PC-3 (cell line): ENCODE measurements around the gene RMI2.

Experiments used
- EZH2 ChIP-seq: fragments of 300-600 bp; sonication (generic); IDR thresholded peaks from one replicate; pipeline ENCODE4 v1.6.1; 2017; ENCODE audit warnings: antibody characterized with exemption, mild to moderate bottlenecking, low read length; ENCODE audit not compliant: unreplicated experiment
- TF ChIP-seq, protein P1 (sequence below): fragments of 300-600 bp; sonication (generic); conservative IDR thresholded peaks from 2 replicates; pipeline ENCODE4 v1.5.1; 2017; ENCODE audit warnings: antibody characterized with exemption, low read depth, mild to moderate bottlenecking, low read length

GRCh38 chr16:11393366-11393765 is 48.1 kb downstream of the RMI2 start:
- TF ChIP-seq, protein P1, sequence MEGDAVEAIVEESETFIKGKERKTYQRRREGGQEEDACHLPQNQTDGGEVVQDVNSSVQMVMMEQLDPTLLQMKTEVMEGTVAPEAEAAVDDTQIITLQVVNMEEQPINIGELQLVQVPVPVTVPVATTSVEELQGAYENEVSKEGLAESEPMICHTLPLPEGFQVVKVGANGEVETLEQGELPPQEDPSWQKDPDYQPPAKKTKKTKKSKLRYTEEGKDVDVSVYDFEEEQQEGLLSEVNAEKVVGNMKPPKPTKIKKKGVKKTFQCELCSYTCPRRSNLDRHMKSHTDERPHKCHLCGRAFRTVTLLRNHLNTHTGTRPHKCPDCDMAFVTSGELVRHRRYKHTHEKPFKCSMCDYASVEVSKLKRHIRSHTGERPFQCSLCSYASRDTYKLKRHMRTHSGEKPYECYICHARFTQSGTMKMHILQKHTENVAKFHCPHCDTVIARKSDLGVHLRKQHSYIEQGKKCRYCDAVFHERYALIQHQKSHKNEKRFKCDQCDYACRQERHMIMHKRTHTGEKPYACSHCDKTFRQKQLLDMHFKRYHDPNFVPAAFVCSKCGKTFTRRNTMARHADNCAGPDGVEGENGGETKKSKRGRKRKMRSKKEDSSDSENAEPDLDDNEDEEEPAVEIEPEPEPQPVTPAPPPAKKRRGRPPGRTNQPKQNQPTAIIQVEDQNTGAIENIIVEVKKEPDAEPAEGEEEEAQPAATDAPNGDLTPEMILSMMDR: no peak
- TF ChIP-seq EZH2: no peak
